Nephron progenitor cell (in vitro differentiated cells): Measurements from ENCODE around the gene QSOX2.

Experiments used
- DNase-seq: peaks from one replicate; pipeline ENCODE4 v3.0.0; 2021
- H3K27ac Mint-ChIP-seq: 2 replicates; pipeline ENCODE4 v1.8.0; 2021; ENCODE audit warnings: mild to moderate bottlenecking, moderate library complexity, mixed read lengths
- H3K27me3 Mint-ChIP-seq: 2 replicates; pipeline ENCODE4 v1.8.0; 2021; ENCODE audit warnings: mild to moderate bottlenecking, low read depth, mixed read lengths; ENCODE audit not compliant: poor library complexity
- H3K36me3 Mint-ChIP-seq: 2 replicates; pipeline ENCODE4 v1.8.0; 2021; ENCODE audit warnings: low read depth, mixed read lengths
- H3K4me1 Mint-ChIP-seq: 2 replicates; pipeline ENCODE4 v1.8.0; 2021; ENCODE audit warnings: mixed read lengths
- H3K4me3 Mint-ChIP-seq: 2 replicates; pipeline ENCODE4 v1.8.0; 2021; ENCODE audit warnings: mild to moderate bottlenecking, moderate library complexity, mixed read lengths
- H3K9me3 Mint-ChIP-seq: 2 replicates; pipeline ENCODE4 v1.8.0; 2021; ENCODE audit warnings: mild to moderate bottlenecking, moderate library complexity, mixed read lengths
- TF ChIP-seq, protein P1 (sequence below): fragments of 200-600 bp; sonication (generic); IDR thresholded peaks from 2 replicates; pipeline ENCODE4 v1.5.0; 2021; ENCODE audit warnings: antibody characterized with exemption

Gene QSOX2

DNA sequence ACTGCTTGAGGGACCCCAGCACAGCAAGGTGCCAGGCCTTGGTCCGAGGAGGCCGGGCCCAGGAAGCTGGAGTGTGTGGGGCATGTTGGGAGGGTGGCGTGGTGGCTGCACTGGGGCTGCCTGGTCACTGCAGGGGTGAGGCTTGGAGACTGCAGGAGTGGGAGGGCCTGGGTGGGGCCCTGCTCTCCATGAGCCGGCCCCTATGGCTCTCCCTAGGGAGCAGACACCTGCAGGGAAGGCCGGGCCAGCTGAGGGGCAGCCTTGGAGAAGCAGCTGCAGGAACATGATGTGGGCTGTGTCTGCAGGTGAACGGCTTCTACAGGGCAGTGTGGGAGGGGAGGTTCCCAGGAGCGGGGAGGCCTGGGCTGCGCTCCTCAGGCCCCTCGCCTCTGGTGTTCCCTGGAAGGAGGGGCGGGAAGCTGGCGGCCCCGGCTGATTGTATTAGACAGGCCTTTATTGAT is 85.2 kb downstream of the QSOX2 start:
- peaks cover 44% of the 10 kb centered on the region for H3K4me1 Mint-ChIP-seq
- H3K4me3 Mint-ChIP-seq, result no peak overlapping the region
- H3K27me3 Mint-ChIP-seq, result peaks cover 68% of the 10 kb centered on the region
- no peaks in the 10 kb centered on the region for H3K36me3 Mint-ChIP-seq
- H3K27ac Mint-ChIP-seq, result no peak overlapping the region
- H3K9me3 Mint-ChIP-seq, result peaks cover 22% of the 10 kb centered on the region
- peak; percentile 55 for DNase-seq
- TF ChIP-seq, protein P1, sequence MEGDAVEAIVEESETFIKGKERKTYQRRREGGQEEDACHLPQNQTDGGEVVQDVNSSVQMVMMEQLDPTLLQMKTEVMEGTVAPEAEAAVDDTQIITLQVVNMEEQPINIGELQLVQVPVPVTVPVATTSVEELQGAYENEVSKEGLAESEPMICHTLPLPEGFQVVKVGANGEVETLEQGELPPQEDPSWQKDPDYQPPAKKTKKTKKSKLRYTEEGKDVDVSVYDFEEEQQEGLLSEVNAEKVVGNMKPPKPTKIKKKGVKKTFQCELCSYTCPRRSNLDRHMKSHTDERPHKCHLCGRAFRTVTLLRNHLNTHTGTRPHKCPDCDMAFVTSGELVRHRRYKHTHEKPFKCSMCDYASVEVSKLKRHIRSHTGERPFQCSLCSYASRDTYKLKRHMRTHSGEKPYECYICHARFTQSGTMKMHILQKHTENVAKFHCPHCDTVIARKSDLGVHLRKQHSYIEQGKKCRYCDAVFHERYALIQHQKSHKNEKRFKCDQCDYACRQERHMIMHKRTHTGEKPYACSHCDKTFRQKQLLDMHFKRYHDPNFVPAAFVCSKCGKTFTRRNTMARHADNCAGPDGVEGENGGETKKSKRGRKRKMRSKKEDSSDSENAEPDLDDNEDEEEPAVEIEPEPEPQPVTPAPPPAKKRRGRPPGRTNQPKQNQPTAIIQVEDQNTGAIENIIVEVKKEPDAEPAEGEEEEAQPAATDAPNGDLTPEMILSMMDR, result no peak

DNA sequence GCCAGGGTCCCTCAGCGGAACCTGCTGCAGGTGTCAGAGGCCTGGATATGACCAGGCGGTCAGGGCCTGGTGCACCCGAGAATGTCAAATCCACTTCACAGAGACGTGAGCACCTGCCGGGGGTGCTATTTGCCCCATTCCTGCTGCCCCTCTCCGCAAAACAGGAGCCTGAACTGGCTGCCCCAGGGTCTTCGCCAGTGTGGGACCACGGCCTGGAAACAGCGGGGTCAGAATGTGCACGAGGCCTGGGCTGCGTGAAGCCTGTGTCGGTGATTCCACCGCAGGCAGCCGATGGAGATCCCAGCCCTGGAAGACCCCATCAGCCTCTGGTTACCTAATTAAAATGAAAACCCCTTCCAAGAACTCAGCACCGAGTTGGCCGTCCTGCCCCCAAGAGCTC is 85.8 kb downstream of the QSOX2 start:
- peaks cover 16% of the 10 kb centered on the region for H3K9me3 Mint-ChIP-seq
- H3K36me3 Mint-ChIP-seq, result no peaks in the 10 kb centered on the region
- no peak overlapping the region for H3K27ac Mint-ChIP-seq
- peaks cover 50% of the 10 kb centered on the region for H3K4me1 Mint-ChIP-seq
- no peak for DNase-seq
- peaks cover 68% of the 10 kb centered on the region for H3K27me3 Mint-ChIP-seq
- TF ChIP-seq, protein P1, result no peak
- H3K4me3 Mint-ChIP-seq, result no peak overlapping the region

DNA sequence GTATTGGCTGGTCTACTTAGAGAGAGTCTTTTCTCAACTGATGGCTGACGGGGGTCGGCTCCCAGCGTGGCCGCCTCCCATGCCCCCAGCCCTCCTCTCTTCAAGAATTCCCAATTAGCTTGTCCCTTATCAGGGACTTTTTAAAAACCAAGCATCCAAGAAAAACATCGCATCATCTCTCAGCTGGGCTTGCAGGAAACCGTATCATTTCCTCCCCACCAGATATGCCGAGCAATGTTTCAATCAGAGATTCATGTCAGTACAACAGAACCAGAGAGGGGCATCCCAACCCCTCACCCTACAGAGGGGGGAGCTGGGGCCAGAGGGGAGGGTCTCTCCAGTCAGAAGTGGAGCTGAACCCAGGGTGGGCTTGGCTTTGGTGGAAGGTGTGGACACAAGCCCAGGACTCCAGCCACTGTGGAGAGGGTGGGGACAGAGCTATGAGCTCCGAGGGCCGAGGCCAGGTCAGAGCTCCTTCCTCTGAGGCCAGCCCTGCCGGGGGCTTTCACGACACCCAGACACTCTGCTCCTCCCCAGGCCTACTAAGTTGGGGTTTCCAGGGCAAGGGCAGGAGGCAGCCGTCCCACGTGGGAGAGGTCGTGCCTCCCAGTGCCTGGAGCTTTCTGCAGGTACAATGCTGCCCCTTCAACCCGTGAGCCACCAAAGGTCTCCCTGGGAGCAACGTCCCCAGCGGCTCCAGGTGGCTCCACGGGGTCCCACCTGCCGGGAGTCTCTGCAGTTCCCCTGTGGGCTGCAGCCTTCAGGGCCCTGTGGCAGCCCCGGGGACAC is 87.9 kb downstream of the QSOX2 start:
- peaks cover 52% of the 10 kb centered on the region for H3K4me1 Mint-ChIP-seq
- no peaks in the 10 kb centered on the region for H3K36me3 Mint-ChIP-seq
- peak overlapping the region; percentile 49 for H3K4me3 Mint-ChIP-seq
- peaks cover 59% of the 10 kb centered on the region for H3K27me3 Mint-ChIP-seq
- TF ChIP-seq, protein P1, result no peak
- no peaks in the 10 kb centered on the region for H3K9me3 Mint-ChIP-seq
- DNase-seq, result peak; percentile 5
- H3K27ac Mint-ChIP-seq, result no peak overlapping the region
